ENCODE measurements around the gene BMPER. TPM values are rescaled to one million over a fixed set of nuclear protein-coding genes. Genes with fewer than 3 reads are reported as not detected.

BMPER gene
- total RNA-seq: 10 to 100 TPM in 2 of 4 donors, 1 to 10 TPM in 2; 1.0 to 22.5 (median 12.0) TPM

GRCh38 chr7:33905389-33906032 lies at the start of gene BMPER:
BMPER (plus strand) TSS chr7:33905539; CDS start chr7:33905614, 75 bp downstream.
- 15% methylated on average over 6 of the region's 47 CpGs; no CpG with 5 or more reads in 1 of the 2 donors for WGBS, 2 donors (ENCODE audit: low coverage in 1 of 2)
- no peak for TF ChIP-seq CTCF (IDR thresholded peaks at IDR 0.05)
- no peak for TF ChIP-seq POLR2AphosphoS5 (IDR thresholded peaks at IDR 0.05)
- no peak for TF ChIP-seq EP300 (IDR thresholded peaks at IDR 0.05)
- TF ChIP-seq POLR2A (IDR thresholded peaks at IDR 0.05): no peak
- Histone ChIP-seq H3K4me1 (peaks cover 0 to 25% (median 3%) of the 10 kb centered on the region in 3 donors), H3K4me3 (peak within 1 kb of the TSS; percentile 55 to 76), H3K27me3 (peaks cover 9% of the 10 kb centered on the region), H3K9me3 (no peaks in the 10 kb centered on the region), H3K36me3 (no peaks in the 10 kb centered on the region), H3K27ac (peak within 1 kb of the TSS in 3 of 4 donors; percentile 2 to 78 (median 76))
- no peak for ATAC-seq

GRCh38 chr7:33861947-33862346 lies 43.4 kb upstream of the BMPER start:
- no peak overlapping the region for H3K4me3 ChIP-seq
- peaks cover 0 to 4% (median 0%) of the 10 kb centered on the region in 3 donors for H3K4me1 ChIP-seq
- TF ChIP-seq POLR2AphosphoS5 (IDR thresholded peaks at IDR 0.05) (no peak), CTCF (IDR thresholded peaks at IDR 0.05) (no peak), EP300 (IDR thresholded peaks at IDR 0.05) (no peak), POLR2A (IDR thresholded peaks at IDR 0.05) (no peak)
- no peak for ATAC-seq
- H3K27ac ChIP-seq: no peak overlapping the region
- H3K36me3 ChIP-seq: no peaks in the 10 kb centered on the region
- no peaks in the 10 kb centered on the region for H3K9me3 ChIP-seq
- no peaks in the 10 kb centered on the region for H3K27me3 ChIP-seq

- no peaks in the 10 kb centered on the region for H3K9me3 ChIP-seq
- peaks cover 0 to 4% (median 0%) of the 10 kb centered on the region in 3 donors for H3K4me1 ChIP-seq
- no peaks in the 10 kb centered on the region for H3K36me3 ChIP-seq
- peak; percentile 63 for ATAC-seq
- no peaks in the 10 kb centered on the region for H3K27me3 ChIP-seq
- 69 to 81% methylated on average over 3 to 8 of the region's 10 CpGs for WGBS, 2 donors (ENCODE audit: low coverage in 1 of 2)
- no peak overlapping the region for H3K27ac ChIP-seq
- TF ChIP-seq POLR2AphosphoS5 (IDR thresholded peaks at IDR 0.05) (no peak), POLR2A (IDR thresholded peaks at IDR 0.05) (no peak), EP300 (IDR thresholded peaks at IDR 0.05) (no peak), CTCF (IDR thresholded peaks at IDR 0.05) (no peak)
- no peak overlapping the region for H3K4me3 ChIP-seq
Observed at GRCh38 chr7:33862946-33863814, 42.2 kb upstream of the BMPER start.

GRCh38 chr7:33868166-33868565 lies 37.2 kb upstream of the BMPER start:
- no peak overlapping the region for H3K27ac ChIP-seq
- H3K4me3 ChIP-seq: no peak overlapping the region
- TF ChIP-seq CTCF (IDR thresholded peaks at IDR 0.05) (no peak), POLR2AphosphoS5 (IDR thresholded peaks at IDR 0.05) (no peak), POLR2A (IDR thresholded peaks at IDR 0.05) (no peak), EP300 (IDR thresholded peaks at IDR 0.05) (no peak)
- H3K27me3 ChIP-seq: no peaks in the 10 kb centered on the region
- ATAC-seq: no peak
- WGBS, 2 donors (ENCODE audit: low coverage in 1 of 2): 82 to 96% methylated on average over 4 to 6 of the region's 8 CpGs
- H3K9me3 ChIP-seq: no peaks in the 10 kb centered on the region
- peaks cover 0 to 3% (median 0%) of the 10 kb centered on the region in 3 donors for H3K4me1 ChIP-seq
- H3K36me3 ChIP-seq: no peaks in the 10 kb centered on the region
